Anterior cingulate cortex (tissue), 58 donors: ENCODE results near the gene MT1M.
"Not testable (repeated sequence)": the region's sequence is repeated elsewhere in the genome, so short reads cannot be mapped to it uniquely, and the experiment has no call there.

Experiments
- DNase-seq, 58 donors: peaks; one replicate each; lab custom pipeline; 2025; lab: John Stamatoyannopoulos, UW

MT1M gene

DNA sequence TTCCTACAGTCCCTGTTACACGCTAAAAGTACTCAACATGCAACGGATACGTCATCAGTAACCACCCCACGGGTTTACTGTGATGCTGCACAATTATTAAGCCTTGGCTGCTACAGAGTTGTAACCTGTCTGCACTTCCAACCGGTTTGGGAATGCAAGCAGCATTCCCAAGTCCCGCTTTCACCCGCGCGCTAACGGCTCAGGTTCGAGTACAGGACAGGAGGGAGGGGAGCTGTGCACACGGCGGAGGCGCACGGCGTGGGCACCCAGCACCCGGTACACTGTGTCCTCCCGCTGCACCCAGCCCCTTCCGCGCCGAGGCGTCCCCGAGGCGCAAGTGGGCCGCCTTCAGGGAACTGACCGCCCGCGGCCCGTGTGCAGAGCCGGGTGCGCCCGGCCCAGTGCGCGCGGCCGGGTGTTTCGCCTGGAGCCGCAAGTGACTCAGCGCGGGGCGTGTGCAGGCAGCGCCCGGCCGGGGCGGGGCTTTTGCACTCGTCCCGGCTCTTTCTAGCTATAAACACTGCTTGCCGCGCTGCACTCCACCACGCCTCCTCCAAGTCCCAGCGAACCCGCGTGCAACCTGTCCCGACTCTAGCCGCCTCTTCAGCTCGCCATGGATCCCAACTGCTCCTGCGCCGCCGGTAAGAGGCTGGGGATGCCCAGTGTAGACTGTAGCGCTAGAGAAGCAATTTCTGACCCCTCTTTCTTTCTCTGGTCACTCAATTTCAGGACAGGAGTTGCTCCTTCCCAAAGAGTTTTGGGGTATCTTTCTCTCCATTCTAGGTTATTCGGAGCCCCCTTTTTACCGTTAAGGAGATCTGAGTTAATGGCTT, 24.2 kb upstream of the MT1M start, which contains the start of gene MT2A:
Gene MT2A, plus strand, starts transcription at position 542 of the 833 bp plus-strand sequence. Its CDS starts 72 bp downstream, at position 614.
- DNase-seq, result peak in 56 of 58 donors; percentile 32 to 93 (median 82)

- DNase-seq, result peak in 12 of 58 donors; percentile 13 to 49 (median 27)
Observed at GRCh38 chr16:56608876-56609462, 23.5 kb upstream of the MT1M start.

DNA sequence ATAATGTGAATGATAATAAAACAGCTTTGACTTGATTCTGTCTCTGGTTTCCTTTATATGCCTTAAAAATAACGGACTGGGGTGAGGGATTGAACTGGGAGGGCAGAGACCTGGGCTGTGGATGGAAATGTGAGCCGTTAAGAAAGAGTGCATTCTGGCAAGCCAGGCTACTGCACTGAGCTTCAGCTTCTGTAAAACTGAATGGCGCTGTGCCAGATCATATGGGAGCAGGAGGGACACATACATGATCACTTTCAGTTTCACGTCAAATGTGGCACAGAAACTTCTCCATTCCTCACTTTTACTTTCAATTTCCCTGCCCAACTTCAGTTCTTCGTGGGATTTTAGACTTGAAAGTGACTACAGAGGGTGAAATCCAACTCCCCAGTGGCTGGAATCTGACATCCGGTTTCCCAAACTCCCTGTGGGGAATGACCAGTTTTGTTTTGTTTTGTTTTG, 23.0 kb upstream of the MT1M start:
- DNase-seq, result peak in 24 of 58 donors; percentile 19 to 73 (median 40)

DNA sequence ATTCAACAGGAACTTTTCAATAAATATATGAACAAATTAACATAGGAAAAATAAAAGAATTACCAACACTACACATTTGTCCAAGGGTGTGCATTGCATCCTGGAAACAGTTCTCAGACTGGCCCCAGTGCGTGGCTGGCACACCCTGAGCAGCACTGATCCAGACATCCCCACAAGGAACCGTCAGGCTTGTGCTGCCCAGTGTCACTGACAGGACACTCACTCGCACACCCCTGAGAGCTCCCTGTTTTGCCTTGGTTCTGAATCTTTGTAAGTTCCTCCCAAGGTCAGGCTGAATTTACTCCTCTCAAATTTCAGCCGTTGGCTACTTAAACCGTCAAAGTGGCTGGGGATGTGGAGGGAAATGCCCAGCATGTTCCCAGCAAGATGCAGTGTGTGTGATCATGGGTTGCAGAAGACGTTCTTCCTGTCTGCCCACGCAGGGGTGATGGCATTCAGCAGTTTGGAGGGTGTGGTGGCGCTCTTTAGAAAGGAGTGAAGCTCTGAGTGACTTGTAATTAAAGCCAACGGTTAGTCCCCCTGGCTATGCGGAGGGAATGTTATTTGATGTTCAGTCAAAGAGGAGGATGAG, 22.3 kb upstream of the MT1M start:
- DNase-seq, result peak in 14 of 58 donors; percentile 15 to 77 (median 38)

- DNase-seq, result no peak
Observed at GRCh38 chr16:56610609-56611111, 21.8 kb upstream of the MT1M start.

DNA sequence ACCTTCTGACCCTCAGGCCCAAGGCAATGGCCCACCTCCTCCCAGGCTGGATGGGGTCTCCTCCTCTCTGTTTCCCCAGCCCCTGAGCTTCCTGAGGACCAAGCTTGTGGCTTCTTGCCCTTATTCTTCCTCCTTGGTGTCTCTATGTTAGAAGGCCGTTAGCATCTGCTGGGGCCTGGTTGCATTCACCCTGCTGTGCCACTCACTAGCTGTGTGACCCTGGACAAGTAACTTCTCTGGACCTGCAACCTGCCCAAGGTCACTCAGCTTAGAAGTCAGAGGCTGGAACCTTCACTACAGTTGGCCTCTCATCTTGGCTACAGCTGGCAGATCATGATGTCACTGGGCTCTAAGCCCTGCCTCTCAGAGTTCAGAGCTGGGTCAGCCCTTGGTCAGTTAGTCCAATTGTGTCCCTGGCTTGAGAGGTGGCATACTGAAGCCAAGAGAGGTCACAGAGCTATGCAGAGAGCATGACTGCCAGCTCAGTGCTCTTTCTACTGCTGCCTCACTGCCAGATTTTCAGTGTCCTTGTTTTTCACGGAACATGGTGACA, 21.1 kb upstream of the MT1M start:
- DNase-seq, result peak in 13 of 58 donors; percentile 12 to 63 (median 40)

GRCh38 chr16:56613706-56614105, 18.8 kb upstream of the MT1M start:
- no peak for DNase-seq

- DNase-seq, result no peak
Observed at GRCh38 chr16:56614549-56614991, 17.9 kb upstream of the MT1M start.

GRCh38 chr16:56615353-56615752, 17.1 kb upstream of the MT1M start:
- DNase-seq, result no peak

DNA sequence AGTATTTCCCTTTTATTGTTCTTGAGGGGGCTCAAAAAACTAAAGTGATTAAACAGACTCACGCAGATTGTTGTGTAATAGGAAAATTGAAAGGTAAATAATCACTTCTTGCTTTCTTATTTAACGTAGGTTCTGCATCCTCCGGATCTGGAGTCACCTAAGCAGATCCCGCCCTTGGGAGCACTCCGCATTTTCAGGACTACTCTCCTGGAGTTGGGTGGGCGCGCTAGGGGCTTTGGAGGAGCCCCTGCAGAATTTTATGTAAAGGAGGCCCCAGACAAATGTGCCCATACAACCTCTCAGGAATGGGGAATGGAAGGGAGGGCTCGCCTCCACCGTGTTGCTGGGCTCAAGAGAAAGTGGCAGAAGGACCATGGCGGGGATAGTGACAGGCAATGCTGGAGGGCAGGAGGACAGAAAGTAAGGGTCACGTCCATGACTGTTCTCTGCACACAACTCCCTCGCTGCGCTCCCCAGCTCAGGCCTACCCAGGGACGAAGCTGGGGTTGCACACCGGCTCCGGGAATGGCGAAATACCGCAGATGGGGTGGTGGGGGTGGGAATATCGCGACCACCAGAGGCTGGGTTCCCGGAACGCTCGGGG, 15.7 kb upstream of the MT1M start:
- DNase-seq, result no peak

- peak in 23 of 58 donors; percentile 11 to 68 (median 35) for DNase-seq
Observed at GRCh38 chr16:56617212-56618085, 15.0 kb upstream of the MT1M start.

DNA sequence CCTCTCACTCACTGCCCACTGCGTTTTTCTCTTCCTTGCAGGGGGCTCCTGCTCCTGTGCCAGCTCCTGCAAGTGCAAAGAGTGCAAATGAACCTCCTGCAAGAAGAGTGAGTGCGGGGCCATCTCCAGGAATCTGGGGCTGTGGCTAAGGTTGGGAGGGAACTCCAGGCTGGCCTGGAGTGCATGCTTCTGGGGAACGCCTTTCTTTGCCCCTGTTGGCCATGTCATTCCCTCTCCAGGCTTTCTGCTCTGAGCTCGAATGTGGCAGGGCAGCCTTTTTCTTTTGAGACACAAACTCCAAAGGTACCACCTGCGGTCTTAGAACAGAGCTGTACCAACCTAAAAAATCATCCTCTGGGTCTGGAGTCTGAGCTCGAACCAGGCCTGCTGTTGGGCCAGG, 14.3 kb upstream of the MT1M start:
- no peak for DNase-seq

DNA sequence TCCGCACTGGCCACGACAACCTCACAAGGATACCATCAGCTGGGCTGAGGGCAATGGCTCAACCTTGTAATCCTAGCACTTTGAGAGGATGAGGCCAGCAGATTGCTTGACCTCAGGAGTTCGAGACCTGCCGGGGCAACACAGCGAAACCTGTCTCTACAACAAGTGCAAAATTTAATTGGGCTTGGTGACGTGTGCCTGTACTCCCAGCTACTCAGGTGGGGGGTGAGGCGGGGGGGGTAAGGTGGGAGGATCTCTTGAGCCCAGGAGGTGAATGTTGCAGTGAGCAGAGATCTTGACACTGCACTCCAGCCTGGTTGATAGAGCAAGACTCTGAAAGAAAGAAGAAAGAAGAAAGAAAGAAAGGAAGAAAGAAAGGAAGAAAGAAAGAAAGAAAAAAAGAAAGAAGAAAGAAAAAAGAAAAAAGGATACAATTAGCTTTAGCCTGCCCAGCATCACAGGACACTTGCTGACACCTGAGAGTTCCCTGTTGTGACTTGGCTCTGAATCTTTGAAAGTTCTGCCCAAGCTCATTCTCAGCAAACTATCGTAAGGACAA, 12.0 kb upstream of the MT1M start:
- no peak for DNase-seq

- not testable (repeated sequence) for DNase-seq
Observed at GRCh38 chr16:56621665-56622445, 10.6 kb upstream of the MT1M start.

DNA sequence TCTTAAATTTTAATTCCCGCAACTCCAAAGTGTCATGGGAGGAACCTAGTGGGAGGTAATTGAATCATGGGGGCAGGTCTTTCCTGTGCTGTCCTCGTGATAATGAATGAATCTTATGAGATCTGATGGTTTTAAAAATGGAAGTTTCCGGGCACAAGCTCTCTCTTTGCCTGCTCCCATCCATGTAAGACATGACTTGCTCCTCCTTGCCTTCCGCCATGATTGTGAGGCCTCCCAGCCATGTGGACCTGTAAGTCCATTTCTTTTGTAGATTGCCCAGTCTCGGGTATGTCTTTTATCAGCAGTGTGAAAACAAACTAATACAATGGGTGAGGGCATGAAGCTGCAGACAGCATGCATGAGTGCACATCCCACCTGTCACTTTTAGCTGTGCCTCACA, 9.3 kb upstream of the MT1M start:
- DNase-seq, result not testable (repeated sequence)

DNA sequence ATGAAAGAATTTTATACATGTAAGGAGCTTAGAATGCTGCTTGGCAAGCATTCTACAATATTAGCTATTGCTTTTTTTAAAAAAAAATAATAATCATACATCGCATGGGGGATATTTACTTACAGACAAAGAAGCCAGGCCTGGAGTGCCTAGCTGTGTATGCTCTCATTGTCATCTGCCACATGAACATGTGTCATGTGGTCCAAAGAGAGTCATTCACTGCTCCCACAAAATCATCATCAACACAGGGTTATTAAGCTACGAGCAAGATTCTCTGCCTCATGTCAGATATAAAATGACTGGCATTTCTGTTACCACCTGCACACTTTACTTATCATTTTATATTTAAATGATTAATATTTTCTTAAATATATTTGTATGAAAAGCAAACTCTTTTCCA, 8.8 kb upstream of the MT1M start:
- peak in 2 of 58 donors; percentile 8 to 9 for DNase-seq

DNA sequence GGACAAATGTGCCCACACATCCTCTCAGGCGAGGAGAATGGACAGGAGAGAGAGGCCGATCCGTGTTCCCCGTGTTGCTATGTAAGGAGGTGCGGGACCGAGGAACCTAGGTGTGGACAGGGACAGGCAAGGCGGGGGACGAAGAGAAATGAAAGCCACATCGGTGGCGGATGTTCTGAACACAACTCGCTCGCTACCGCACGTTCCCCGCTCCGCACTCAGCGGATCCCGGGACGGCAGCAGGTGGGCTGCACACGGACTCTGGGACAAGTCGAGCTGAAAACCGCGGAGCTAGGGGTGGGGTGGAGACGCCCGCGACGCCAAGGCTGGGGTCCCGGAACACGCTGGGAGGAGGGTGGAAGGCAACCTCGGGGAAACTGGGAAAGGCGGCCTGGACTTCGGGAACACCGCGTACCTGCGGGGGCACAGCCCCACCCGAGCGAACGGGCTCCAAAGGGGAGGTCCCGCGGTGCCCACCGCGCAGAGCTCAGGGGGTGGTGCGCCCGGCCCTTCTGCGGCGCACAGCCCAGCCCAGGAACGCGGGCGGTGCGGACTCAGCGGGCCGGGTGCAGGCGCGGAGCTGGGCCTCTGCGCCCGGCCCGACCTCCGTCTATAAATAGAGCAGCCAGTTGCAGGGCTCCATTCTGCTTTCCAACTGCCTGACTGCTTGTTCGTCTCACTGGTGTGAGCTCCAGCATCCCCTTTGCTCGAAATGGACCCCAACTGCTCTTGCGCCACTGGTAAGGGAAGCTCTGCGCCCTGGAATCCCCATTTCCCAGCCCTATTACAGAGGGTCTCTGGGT, 7.1 kb upstream of the MT1M start, which contains the start of gene MT1E:
Gene MT1E, plus strand, starts transcription at position 642 of the 803 bp plus-strand sequence. Its CDS starts 71 bp downstream, at position 713.
- peak in 42 of 58 donors; percentile 13 to 78 (median 48) for DNase-seq
